ENCODE results near the gene GPC5.

The GPC5 gene

GRCh38 chr13:91510058-91510457 is 111.6 kb downstream of the GPC5 start:
- no peak for TF ChIP-seq FOXP2 (optimal IDR thresholded peaks at IDR 0.05; ENCODE audit: borderline replicate concordance, extremely low read depth, extremely low read length, insufficient read depth)
- TF ChIP-seq TAF1 (IDR thresholded peaks at IDR 0.05; ENCODE audit: borderline replicate concordance, insufficient read depth, low read length), result no peak
- TF ChIP-seq REST (IDR thresholded peaks at IDR 0.05; ENCODE audit: insufficient read depth in 1 of 2, low read depth in 2 of 2, low read length in 2 of 2), result no peak

GRCh38 chr13:91513790-91514189 is 115.4 kb downstream of the GPC5 start:
- TF ChIP-seq REST (IDR thresholded peaks at IDR 0.05; ENCODE audit: insufficient read depth in 1 of 2, low read depth in 2 of 2, low read length in 2 of 2) (no peak), POLR2AphosphoS5 (IDR thresholded peaks at IDR 0.05; ENCODE audit: low read depth, low read length) (no peak), SIN3A (IDR thresholded peaks at IDR 0.05; ENCODE audit: borderline replicate concordance, insufficient read depth, low read length) (no peak)

- TF ChIP-seq POLR2AphosphoS5 (IDR thresholded peaks at IDR 0.05; ENCODE audit: low read depth, low read length) (no peak), FOXP2 (optimal IDR thresholded peaks at IDR 0.05; ENCODE audit: borderline replicate concordance, extremely low read depth, extremely low read length, insufficient read depth) (no peak), SIN3A (IDR thresholded peaks at IDR 0.05; ENCODE audit: borderline replicate concordance, insufficient read depth, low read length) (no peak), REST (IDR thresholded peaks at IDR 0.05; ENCODE audit: insufficient read depth in 1 of 2, low read depth in 2 of 2, low read length in 2 of 2) (no peak), TAF1 (IDR thresholded peaks at IDR 0.05; ENCODE audit: borderline replicate concordance, insufficient read depth, low read length) (no peak)
Measured at GRCh38 chr13:91516799-91517198, 118.4 kb downstream of the GPC5 start.

GRCh38 chr13:91520952-91521351 is 122.5 kb downstream of the GPC5 start:
- no peak for TF ChIP-seq TAF1 (IDR thresholded peaks at IDR 0.05; ENCODE audit: borderline replicate concordance, insufficient read depth, low read length)
- no peak for TF ChIP-seq FOXP2 (optimal IDR thresholded peaks at IDR 0.05; ENCODE audit: borderline replicate concordance, extremely low read depth, extremely low read length, insufficient read depth)
- no peak for TF ChIP-seq SIN3A (IDR thresholded peaks at IDR 0.05; ENCODE audit: borderline replicate concordance, insufficient read depth, low read length)
- no peak for TF ChIP-seq REST (IDR thresholded peaks at IDR 0.05; ENCODE audit: insufficient read depth in 1 of 2, low read depth in 2 of 2, low read length in 2 of 2)
- no peak for TF ChIP-seq POLR2AphosphoS5 (IDR thresholded peaks at IDR 0.05; ENCODE audit: low read depth, low read length)

- TF ChIP-seq FOXP2 (optimal IDR thresholded peaks at IDR 0.05; ENCODE audit: borderline replicate concordance, extremely low read depth, extremely low read length, insufficient read depth) (no peak), POLR2AphosphoS5 (IDR thresholded peaks at IDR 0.05; ENCODE audit: low read depth, low read length) (no peak), SIN3A (IDR thresholded peaks at IDR 0.05; ENCODE audit: borderline replicate concordance, insufficient read depth, low read length) (no peak), TAF1 (IDR thresholded peaks at IDR 0.05; ENCODE audit: borderline replicate concordance, insufficient read depth, low read length) (no peak), REST (IDR thresholded peaks at IDR 0.05; ENCODE audit: insufficient read depth in 1 of 2, low read depth in 2 of 2, low read length in 2 of 2) (no peak)
Measured at GRCh38 chr13:91523116-91523515, 124.7 kb downstream of the GPC5 start.

Data from PFSK-1 (cell line).